Calu3 (cell line): ENCODE results near the gene CPEB3. TPM values are rescaled to one million over a fixed set of nuclear protein-coding genes. Genes with fewer than 3 reads are reported as not detected.

ENCODE experiments used
- BruUV-seq: library from RNA; stranded (reverse); fragments of 400-500 nt; replicated peaks from 2 replicates; lab custom pipeline; 2021; lab: Mats Ljungman, UMichigan
- CTCF ChIA-PET: fragments of 300-600 bp; sonication (Branson Sonifier 250); formaldehyde crosslinking; loops from one replicate; lab custom pipeline; 2022; ENCODE audit warnings: antibody characterized with exemption; lab: Charles Lee
- DNase-seq: peaks from one replicate; pipeline ENCODE4 v3.0.0; 2022
- H3K27ac Mint-ChIP-seq: one replicate; pipeline ENCODE4 v1.8.0; 2022; ENCODE audit warnings: mixed read lengths; ENCODE audit not compliant: unreplicated experiment
- H3K27me3 Mint-ChIP-seq: one replicate; pipeline ENCODE4 v1.8.0; 2022; ENCODE audit warnings: mixed read lengths; ENCODE audit not compliant: unreplicated experiment
- H3K36me3 Mint-ChIP-seq: one replicate; pipeline ENCODE4 v1.8.0; 2022; ENCODE audit warnings: mild to moderate bottlenecking, moderate library complexity, mixed read lengths; ENCODE audit not compliant: insufficient read depth, unreplicated experiment
- H3K4me1 Mint-ChIP-seq: one replicate; pipeline ENCODE4 v1.8.0; 2022; ENCODE audit warnings: mild to moderate bottlenecking, low read depth, mixed read lengths; ENCODE audit not compliant: unreplicated experiment
- H3K4me3 Mint-ChIP-seq: one replicate; pipeline ENCODE4 v1.8.0; 2022; ENCODE audit warnings: mild to moderate bottlenecking, low read depth, moderate library complexity, mixed read lengths; ENCODE audit not compliant: unreplicated experiment
- H3K9me3 Mint-ChIP-seq: one replicate; pipeline ENCODE4 v1.8.0; 2022; ENCODE audit warnings: low read depth, mixed read lengths; ENCODE audit not compliant: unreplicated experiment
- CTCF ChIP-seq: fragments of 200-600 bp; IDR thresholded peaks from one replicate; pipeline ENCODE4 v1.8.0; 2022; ENCODE audit warnings: antibody characterized with exemption; ENCODE audit not compliant: unreplicated experiment
- intact Hi-C: fragments of 100-400 bp; cut with micrococcal nuclease; formaldehyde crosslinking; loops from one replicate; pipeline ENCODE4 v1.10.0; 2022; ENCODE audit not compliant: unreplicated experiment
- total RNA-seq: library from RNA; stranded (reverse); gene quantifications from 2 replicates; pipeline ENCODE4 v1.2.3, GENCODE V29; 2022

Gene CPEB3
- total RNA-seq, 1 experiment from 2014 or later: 2.8 TPM

DNA sequence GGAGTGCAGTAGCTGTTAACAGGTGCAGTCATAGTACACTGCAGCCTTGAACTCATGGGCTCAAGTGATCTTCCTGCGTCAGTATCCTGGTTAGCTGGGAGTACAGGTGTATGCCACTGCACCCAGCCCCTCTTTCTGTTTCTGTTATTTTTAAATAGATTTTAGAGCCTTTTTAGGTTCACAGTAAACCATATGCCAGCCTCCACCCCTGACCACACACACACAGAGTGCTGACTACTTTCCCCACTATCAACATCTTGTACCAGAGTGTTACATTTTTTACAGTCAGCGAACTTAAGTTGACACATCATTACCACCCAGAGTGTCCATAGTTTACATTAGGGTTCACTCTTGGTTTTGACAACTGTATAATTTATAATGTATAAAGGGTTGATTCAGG lies 32.2 kb upstream of the CPEB3 start:
- H3K27ac Mint-ChIP-seq: no peak overlapping the region
- DNase-seq: no peak
- no peaks in the 10 kb centered on the region for H3K9me3 Mint-ChIP-seq
- intact Hi-C loops: no loop called here
- H3K27me3 Mint-ChIP-seq: no peaks in the 10 kb centered on the region
- peaks cover 13% of the 10 kb centered on the region for H3K4me1 Mint-ChIP-seq
- peaks cover 6% of the 10 kb centered on the region for H3K36me3 Mint-ChIP-seq
- no peak overlapping the region for H3K4me3 Mint-ChIP-seq
- BruUV-seq: no TSS peak
- CTCF ChIA-PET: no interaction called here
- no peak for TF ChIP-seq CTCF

GRCh38 chr10:92316610-92317009 lies 25.7 kb upstream of the CPEB3 start:
- Mint-ChIP-seq H3K4me1 (no peaks in the 10 kb centered on the region), H3K36me3 (no peaks in the 10 kb centered on the region), H3K27ac (no peak overlapping the region), H3K9me3 (no peaks in the 10 kb centered on the region), H3K4me3 (no peak overlapping the region), H3K27me3 (no peaks in the 10 kb centered on the region)
- CTCF ChIA-PET: no interaction called here
- BruUV-seq: no TSS peak
- no peak for DNase-seq
- TF ChIP-seq CTCF: no peak
- intact Hi-C loops: no loop called here

DNA sequence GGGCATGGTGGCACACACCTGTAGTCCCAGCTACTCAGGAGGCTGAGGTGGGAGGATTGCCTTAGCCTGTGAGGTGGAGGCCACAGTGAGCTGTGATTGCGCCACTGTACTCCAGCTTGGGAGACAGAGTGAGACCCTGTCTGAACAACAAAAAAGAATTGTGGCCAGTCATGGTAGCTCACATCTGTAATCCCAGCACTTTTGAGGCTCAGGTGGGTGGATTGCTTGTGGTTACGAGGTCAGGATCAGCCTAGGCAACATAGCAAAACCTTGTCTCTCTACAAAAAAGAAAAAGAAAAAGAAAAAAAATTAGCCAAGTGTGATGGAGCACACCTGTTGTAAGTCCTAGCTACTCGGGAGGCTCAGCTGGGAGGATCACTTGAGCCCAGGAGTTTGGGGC lies 22.9 kb upstream of the CPEB3 start:
- no peak for TF ChIP-seq CTCF
- intact Hi-C loops: no loop called here
- H3K9me3 Mint-ChIP-seq: no peaks in the 10 kb centered on the region
- no peak overlapping the region for H3K4me3 Mint-ChIP-seq
- H3K36me3 Mint-ChIP-seq: no peaks in the 10 kb centered on the region
- no peak overlapping the region for H3K27ac Mint-ChIP-seq
- BruUV-seq: no TSS peak
- no peaks in the 10 kb centered on the region for H3K27me3 Mint-ChIP-seq
- no peaks in the 10 kb centered on the region for H3K4me1 Mint-ChIP-seq
- DNase-seq: no peak
- CTCF ChIA-PET: no interaction called here

DNA sequence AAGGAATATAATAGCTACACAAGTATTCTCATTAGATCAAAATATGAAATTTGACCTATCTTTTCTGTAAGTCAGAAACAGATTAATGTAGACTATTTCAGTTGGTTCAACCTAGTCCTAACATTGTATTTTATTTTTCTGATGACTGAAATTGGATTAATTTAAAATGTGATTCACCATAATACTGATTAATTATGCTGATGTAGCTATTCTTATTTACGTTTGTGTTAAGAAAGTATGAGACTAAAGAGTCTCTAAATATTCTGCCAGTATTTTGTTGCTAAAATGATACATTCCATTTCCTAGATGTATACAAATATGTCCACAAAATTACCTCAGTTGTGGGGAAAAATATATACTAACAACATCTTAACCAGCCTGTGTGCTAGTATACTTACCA lies 18.4 kb upstream of the CPEB3 start:
- Mint-ChIP-seq H3K27ac (no peak overlapping the region), H3K4me1 (peaks cover 6% of the 10 kb centered on the region), H3K4me3 (no peak overlapping the region), H3K27me3 (no peaks in the 10 kb centered on the region), H3K9me3 (no peaks in the 10 kb centered on the region), H3K36me3 (no peaks in the 10 kb centered on the region)
- no peak for TF ChIP-seq CTCF
- intact Hi-C loops: no loop called here
- CTCF ChIA-PET: no interaction called here
- no peak for DNase-seq
- BruUV-seq: no TSS peak
